BE2C (cell line): ENCODE measurements around the gene ST6GALNAC5.

ENCODE experiments used
- DNase-seq: peaks from one replicate; pipeline ENCODE4 v3.0.0-alpha.2; 2020
- H3K27me3 ChIP-seq: fragments of 250-450 bp; sonication (Bioruptor Pico); 2 replicates; pipeline ENCODE4 v1.5.1; 2020; ENCODE audit warnings: mild to moderate bottlenecking
- H3K36me3 ChIP-seq: fragments of 250-450 bp; sonication (Bioruptor Pico); 2 replicates; pipeline ENCODE4 v1.5.1; 2020; ENCODE audit warnings: mild to moderate bottlenecking
- H3K4me1 ChIP-seq: fragments of 250-450 bp; sonication (Bioruptor Pico); 2 replicates; pipeline ENCODE4 v1.5.1; 2020
- H3K4me3 ChIP-seq: 2 replicates; pipeline ENCODE4 v1.5.1; 2011; ENCODE audit warnings: low read depth, low read length
- H3K9me3 ChIP-seq: fragments of 250-450 bp; sonication (Bioruptor Pico); 2 replicates; pipeline ENCODE4 v1.5.1; 2020
- CTCF ChIP-seq: IDR thresholded peaks from 2 replicates; pipeline ENCODE4 v1.5.1; 2012; ENCODE audit warnings: mild to moderate bottlenecking, low read depth, low read length

ST6GALNAC5 gene

GRCh38 chr1:76938304-76938703 is 71.0 kb downstream of the ST6GALNAC5 start:
- H3K4me1 ChIP-seq: 0 out of 2 replicates have a peak, but pooled peaks cover 2% of the 10 kb centered on the region
- TF ChIP-seq CTCF: no peak
- H3K4me3 ChIP-seq: no peak overlapping the region
- H3K27me3 ChIP-seq: no peaks in the 10 kb centered on the region
- H3K36me3 ChIP-seq: no peaks in the 10 kb centered on the region
- no peak for DNase-seq
- no peaks in the 10 kb centered on the region for H3K9me3 ChIP-seq

GRCh38 chr1:76939050-76939816 is 72.0 kb downstream of the ST6GALNAC5 start:
- H3K36me3 ChIP-seq: no peaks in the 10 kb centered on the region
- no peaks in the 10 kb centered on the region for H3K27me3 ChIP-seq
- H3K9me3 ChIP-seq: no peaks in the 10 kb centered on the region
- no peak for DNase-seq
- TF ChIP-seq CTCF: no peak
- H3K4me3 ChIP-seq: no peak overlapping the region
- 0 out of 2 replicates have a peak, but pooled peaks cover 2% of the 10 kb centered on the region for H3K4me1 ChIP-seq

- Histone ChIP-seq H3K36me3 (no peaks in the 10 kb centered on the region), H3K27me3 (no peaks in the 10 kb centered on the region), H3K4me1 (0 out of 2 replicates have a peak, but pooled peaks cover 2% of the 10 kb centered on the region), H3K9me3 (no peaks in the 10 kb centered on the region), H3K4me3 (no peak overlapping the region)
- TF ChIP-seq CTCF: no peak
- no peak for DNase-seq
Measured at GRCh38 chr1:76939817-76940216, 72.5 kb downstream of the ST6GALNAC5 start.

- Histone ChIP-seq H3K27me3 (no peaks in the 10 kb centered on the region), H3K9me3 (no peaks in the 10 kb centered on the region), H3K36me3 (no peaks in the 10 kb centered on the region), H3K4me3 (no peak overlapping the region), H3K4me1 (0 out of 2 replicates have a peak, but pooled peaks cover 2% of the 10 kb centered on the region)
- DNase-seq: no peak
- TF ChIP-seq CTCF: no peak
Measured at GRCh38 chr1:76940571-76941335, 73.5 kb downstream of the ST6GALNAC5 start.

GRCh38 chr1:76942549-76942948 is 75.3 kb downstream of the ST6GALNAC5 start:
- H3K4me1 ChIP-seq: 0 out of 2 replicates have a peak, but pooled peaks cover 2% of the 10 kb centered on the region
- peak; percentile 12 for DNase-seq
- H3K36me3 ChIP-seq: no peaks in the 10 kb centered on the region
- no peak for TF ChIP-seq CTCF
- H3K27me3 ChIP-seq: no peaks in the 10 kb centered on the region
- H3K9me3 ChIP-seq: no peaks in the 10 kb centered on the region
- H3K4me3 ChIP-seq: no peak overlapping the region
